ENCODE data around the gene HCRTR1. TPM values are rescaled to one million over a fixed set of nuclear protein-coding genes. Genes with fewer than 3 reads are reported as not detected.

Gene HCRTR1
- total RNA-seq, 1 experiment from 2014 or later: not detected

DNA sequence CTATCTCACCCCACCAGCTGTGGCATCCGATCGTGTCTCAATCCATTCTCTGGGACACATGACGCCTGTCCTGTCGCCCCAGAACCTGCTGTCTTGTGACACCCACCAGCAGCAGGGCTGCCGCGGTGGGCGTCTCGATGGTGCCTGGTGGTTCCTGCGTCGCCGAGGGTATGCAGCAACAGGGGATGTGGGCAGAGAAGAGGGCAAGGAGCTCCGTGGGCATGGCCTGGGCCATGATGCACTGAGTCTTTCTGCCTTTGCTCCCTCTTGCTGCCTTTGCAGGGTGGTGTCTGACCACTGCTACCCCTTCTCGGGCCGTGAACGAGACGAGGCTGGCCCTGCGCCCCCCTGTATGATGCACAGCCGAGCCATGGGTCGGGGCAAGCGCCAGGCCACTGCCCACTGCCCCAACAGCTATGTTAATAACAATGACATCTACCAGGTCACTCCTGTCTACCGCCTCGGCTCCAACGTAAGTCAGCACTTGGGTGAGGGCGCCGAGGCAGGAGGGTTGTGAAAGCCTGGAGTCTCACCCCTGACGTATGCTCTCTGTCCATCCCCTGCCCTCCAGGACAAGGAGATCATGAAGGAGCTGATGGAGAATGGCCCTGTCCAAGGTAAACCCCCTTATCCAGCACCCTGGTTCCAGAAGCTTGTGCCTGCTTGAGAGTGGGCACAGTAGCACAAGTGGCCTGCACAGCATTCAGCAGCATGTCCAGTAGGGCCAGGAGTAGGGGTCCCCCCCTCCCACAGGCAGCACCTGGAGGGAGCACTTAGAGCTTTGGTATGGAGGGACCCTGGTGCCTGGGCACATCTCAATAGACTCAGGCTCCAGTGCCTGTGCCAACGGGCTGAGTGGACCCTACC lies 32.4 kb upstream of the HCRTR1 start:
- ChIA-PET CTCF (no interaction called here), POLR2A (ENCODE audit: unreplicated experiment) (no interaction called here)
- intact Hi-C loops (cut with micrococcal nuclease): no loop called here
- Histone ChIP-seq H3K4me3 (ENCODE audit: low read length) (no peak overlapping the region), H4K20me1 (ENCODE audit: low read length) (no peaks in the 10 kb centered on the region), H3F3A (ENCODE audit: low read length, unreplicated experiment) (no peaks in the 10 kb centered on the region), H2AFZ (ENCODE audit: low read length) (no peak overlapping the region), H3K36me3 (ENCODE audit: low read depth, low read length) (peaks cover 35% of the 10 kb centered on the region), H3K9me2 (replicated peaks; ENCODE audit: low read length) (no peaks in the 10 kb centered on the region), H3K4me1 (ENCODE audit: insufficient read depth, low read length) (peaks cover 71% of the 10 kb centered on the region), H3K27ac (ENCODE audit: low read length) (no peak overlapping the region), H3K79me2 (ENCODE audit: low read length) (peaks cover 26% of the 10 kb centered on the region), H3K9me3 (ENCODE audit: low read length) (no peaks in the 10 kb centered on the region), H3K27me3 (ENCODE audit: low read length) (no peaks in the 10 kb centered on the region), H3K4me2 (ENCODE audit: low read length) (no peak overlapping the region), H3K9ac (ENCODE audit: low read length) (no peak overlapping the region)
- no peak for ATAC-seq
- no peak for DNase-seq
- no TSS peak for BruUV-seq (replicated peaks)
- TF ChIP-seq, protein P1, sequence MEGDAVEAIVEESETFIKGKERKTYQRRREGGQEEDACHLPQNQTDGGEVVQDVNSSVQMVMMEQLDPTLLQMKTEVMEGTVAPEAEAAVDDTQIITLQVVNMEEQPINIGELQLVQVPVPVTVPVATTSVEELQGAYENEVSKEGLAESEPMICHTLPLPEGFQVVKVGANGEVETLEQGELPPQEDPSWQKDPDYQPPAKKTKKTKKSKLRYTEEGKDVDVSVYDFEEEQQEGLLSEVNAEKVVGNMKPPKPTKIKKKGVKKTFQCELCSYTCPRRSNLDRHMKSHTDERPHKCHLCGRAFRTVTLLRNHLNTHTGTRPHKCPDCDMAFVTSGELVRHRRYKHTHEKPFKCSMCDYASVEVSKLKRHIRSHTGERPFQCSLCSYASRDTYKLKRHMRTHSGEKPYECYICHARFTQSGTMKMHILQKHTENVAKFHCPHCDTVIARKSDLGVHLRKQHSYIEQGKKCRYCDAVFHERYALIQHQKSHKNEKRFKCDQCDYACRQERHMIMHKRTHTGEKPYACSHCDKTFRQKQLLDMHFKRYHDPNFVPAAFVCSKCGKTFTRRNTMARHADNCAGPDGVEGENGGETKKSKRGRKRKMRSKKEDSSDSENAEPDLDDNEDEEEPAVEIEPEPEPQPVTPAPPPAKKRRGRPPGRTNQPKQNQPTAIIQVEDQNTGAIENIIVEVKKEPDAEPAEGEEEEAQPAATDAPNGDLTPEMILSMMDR (conservative IDR thresholded peaks at IDR 0.05; ENCODE audit: low read depth, low read length): no peak
- TF ChIP-seq EZH2phosphoT487 (IDR thresholded peaks at IDR 0.05; ENCODE audit: borderline replicate concordance, low read length) (no peak), EZH2 (IDR thresholded peaks at IDR 0.05; ENCODE audit: low read length, unreplicated experiment) (no peak)

- ChIA-PET CTCF (no interaction called here), POLR2A (ENCODE audit: unreplicated experiment) (no interaction called here)
- intact Hi-C loops (cut with micrococcal nuclease): no loop called here
- no peak overlapping the region for H2AFZ ChIP-seq (ENCODE audit: low read length)
- peaks cover 35% of the 10 kb centered on the region for H3K36me3 ChIP-seq (ENCODE audit: low read depth, low read length)
- no peaks in the 10 kb centered on the region for H3K9me3 ChIP-seq (ENCODE audit: low read length)
- no peaks in the 10 kb centered on the region for H4K20me1 ChIP-seq (ENCODE audit: low read length)
- peaks cover 63% of the 10 kb centered on the region for H3K4me1 ChIP-seq (ENCODE audit: insufficient read depth, low read length)
- no peaks in the 10 kb centered on the region for H3F3A ChIP-seq (ENCODE audit: low read length, unreplicated experiment)
- H3K27ac ChIP-seq (ENCODE audit: low read length): no peak overlapping the region
- no peaks in the 10 kb centered on the region for H3K27me3 ChIP-seq (ENCODE audit: low read length)
- BruUV-seq (replicated peaks): no TSS peak
- no peaks in the 10 kb centered on the region for H3K9me2 ChIP-seq (replicated peaks; ENCODE audit: low read length)
- H3K9ac ChIP-seq (ENCODE audit: low read length): no peak overlapping the region
- ATAC-seq (no peak), DNase-seq (no peak)
- TF ChIP-seq EZH2phosphoT487 (IDR thresholded peaks at IDR 0.05; ENCODE audit: borderline replicate concordance, low read length): no peak
- TF ChIP-seq EZH2 (IDR thresholded peaks at IDR 0.05; ENCODE audit: low read length, unreplicated experiment): no peak
- TF ChIP-seq, protein P1 (conservative IDR thresholded peaks at IDR 0.05; ENCODE audit: low read depth, low read length): no peak
- peaks cover 18% of the 10 kb centered on the region for H3K79me2 ChIP-seq (ENCODE audit: low read length)
- H3K4me3 ChIP-seq (ENCODE audit: low read length): no peak overlapping the region
- no peak overlapping the region for H3K4me2 ChIP-seq (ENCODE audit: low read length)
These were observed 31.6 kb upstream of the HCRTR1 start for GRCh38 chr1:31585736-31586365.
